Esophagus muscularis mucosa (tissue), 3 donors: ENCODE data around the gene THBD.

Experiments
- CTCF ChIP-seq, 3 experiments: fragments of 200-600 bp in 2 of 3; fragments of 450-650 bp in 1 of 3; sonication (generic) in 2 of 3; IDR thresholded peaks; one replicate each; pipeline ENCODE4 v1.5.1; 2017 to 2019; ENCODE audit warnings: antibody characterized with exemption in 3 of 3, mild to moderate bottlenecking in 2 of 3, moderate library complexity in 1 of 3
- POLR2A ChIP-seq: fragments of 450-650 bp; IDR thresholded peaks from one replicate; pipeline ENCODE4 v1.6.1; 2017; ENCODE audit warnings: antibody characterized with exemption, moderate library complexity, mild to moderate bottlenecking, low read depth
- POLR2AphosphoS5 ChIP-seq, 2 donors: sonication (generic); formaldehyde crosslinking; IDR thresholded peaks; one replicate each; pipeline ENCODE4 v1.6.1; 2017; ENCODE audit warnings: antibody characterized with exemption in 2 of 2

- no peak for TF ChIP-seq CTCF (IDR thresholded peaks at IDR 0.05)
- TF ChIP-seq POLR2A: no peak
- TF ChIP-seq POLR2AphosphoS5 (IDR thresholded peaks at IDR 0.05): no peak
These were observed 20.1 kb downstream of the THBD start for GRCh38 chr20:23029324-23029723.
